Ishikawa (cell line): Measurements from ENCODE around the gene SLC2A2.

Source experiments
- CEBPB ChIP-seq: IDR thresholded peaks from 2 replicates; pipeline ENCODE4 v1.6.1; 2012
- CREB1 ChIP-seq: IDR thresholded peaks from 2 replicates; pipeline ENCODE4 v1.6.1; 2012; ENCODE audit warnings: low read depth
- EGR1 ChIP-seq: IDR thresholded peaks from 2 replicates; pipeline ENCODE4 v1.6.1; 2012
- EP300 ChIP-seq: IDR thresholded peaks from 2 replicates; pipeline ENCODE4 v1.6.1; 2012; ENCODE audit warnings: borderline replicate concordance
- FOXM1 ChIP-seq: IDR thresholded peaks from 2 replicates; pipeline ENCODE4 v1.6.1; 2012; ENCODE audit warnings: low read depth, borderline replicate concordance
- MAX ChIP-seq: IDR thresholded peaks from 2 replicates; pipeline ENCODE4 v1.6.1; 2012
- NFIC ChIP-seq: IDR thresholded peaks from 2 replicates; pipeline ENCODE4 v1.6.1; 2012
- RAD21 ChIP-seq: IDR thresholded peaks from 2 replicates; pipeline ENCODE4 v1.6.1; 2012; ENCODE audit warnings: low read depth
- REST ChIP-seq: IDR thresholded peaks from 2 replicates; pipeline ENCODE4 v1.6.1; 2012; ENCODE audit warnings: low read depth, mild to moderate bottlenecking
- TAF1 ChIP-seq: IDR thresholded peaks from 2 replicates; pipeline ENCODE4 v1.6.1; 2012; ENCODE audit warnings: low read depth, mild to moderate bottlenecking
- TCF12 ChIP-seq: IDR thresholded peaks from 2 replicates; pipeline ENCODE4 v1.6.1; 2012; ENCODE audit warnings: low read depth
- TEAD4 ChIP-seq: IDR thresholded peaks from 2 replicates; pipeline ENCODE4 v1.6.1; 2012
- USF1 ChIP-seq: IDR thresholded peaks from 2 replicates; pipeline ENCODE4 v1.6.1; 2012
- YY1 ChIP-seq: IDR thresholded peaks from 2 replicates; pipeline ENCODE4 v1.6.1; 2012; ENCODE audit warnings: low read depth
- ZBTB7A ChIP-seq: IDR thresholded peaks from 2 replicates; pipeline ENCODE4 v1.6.1; 2012; ENCODE audit warnings: low read depth

Gene SLC2A2

GRCh38 chr3:171061749-171062148 is 35.2 kb upstream of the SLC2A2 start:
- TF ChIP-seq NFIC (no peak), CREB1 (no peak), FOXM1 (no peak), TAF1 (no peak), TEAD4 (no peak), TCF12 (no peak), ZBTB7A (no peak), REST (no peak), EP300 (no peak), CEBPB (no peak), RAD21 (no peak), USF1 (no peak), MAX (no peak), EGR1 (no peak), YY1 (no peak)

- TF ChIP-seq TAF1 (no peak), YY1 (no peak), REST (no peak), ZBTB7A (no peak), EP300 (no peak), FOXM1 (no peak), TCF12 (no peak), MAX (no peak), CREB1 (no peak), TEAD4 (no peak), USF1 (no peak), NFIC (no peak), RAD21 (no peak), EGR1 (no peak), CEBPB (no peak)
Measured at GRCh38 chr3:171059978-171060377, 33.5 kb upstream of the SLC2A2 start.

- TF ChIP-seq CREB1 (no peak), REST (no peak), NFIC (no peak), CEBPB (no peak), MAX (no peak), TAF1 (no peak), FOXM1 (no peak), EP300 (no peak), EGR1 (no peak)
Measured at GRCh38 chr3:171058873-171059603, 32.5 kb upstream of the SLC2A2 start.

GRCh38 chr3:171058058-171058457 is 31.5 kb upstream of the SLC2A2 start:
- TF ChIP-seq MAX, result no peak
- TF ChIP-seq TCF12, result no peak
- TF ChIP-seq NFIC, result no peak
- TF ChIP-seq CREB1, result no peak
- no peak for TF ChIP-seq RAD21
- no peak for TF ChIP-seq FOXM1
- TF ChIP-seq REST, result no peak
- TF ChIP-seq TAF1, result no peak
- TF ChIP-seq EP300, result no peak
- no peak for TF ChIP-seq CEBPB
- no peak for TF ChIP-seq YY1
